CD14-positive monocyte (primary cell): ENCODE results near the gene CDH23. TPM values are rescaled to one million over a fixed set of nuclear protein-coding genes. Genes with fewer than 3 reads are reported as not detected.

Experiments
- DNase-seq, 3 donors: peaks; one replicate each; pipeline ENCODE4 v3.0.0-alpha.2; 2011 to 2022
- H2AFZ ChIP-seq: 2 replicates; pipeline ENCODE4 v1.6.0; 2012; ENCODE audit warnings: mild to moderate bottlenecking, low read depth, low read length, inconsistent platforms; ENCODE audit not compliant: insufficient read depth, poor library complexity, severe bottlenecking
- H3K27ac ChIP-seq, 2 donors: 1 replicate in 1 of 2; 2 replicates in 1 of 2; pipeline ENCODE4 v1.5.1; 2012 to 2013; ENCODE audit warnings: low read length in 2 of 2, control low read depth in 1 of 2, inconsistent platforms in 1 of 2, low read depth in 1 of 2, mild to moderate bottlenecking in 1 of 2
- H3K27me3 ChIP-seq, 2 donors: one replicate each; pipeline versions ENCODE4 v1.6.0 to v1.6.1; 2011 to 2013; ENCODE audit warnings: low read length in 2 of 2; ENCODE audit not compliant: control insufficient read depth in 2 of 2, insufficient read depth in 2 of 2
- H3K36me3 ChIP-seq, 2 donors: replicated peaks in 1 of 2; 1 replicate in 1 of 2; 2 replicates in 1 of 2; pipeline versions ENCODE4 v1.5.1 to v1.6.1; 2012 to 2013; ENCODE audit warnings: low read length in 2 of 2, control low read depth in 1 of 2, inconsistent platforms in 1 of 2, mild to moderate bottlenecking in 1 of 2; ENCODE audit not compliant: insufficient read depth in 2 of 2, control insufficient read depth in 1 of 2
- H3K4me1 ChIP-seq, 2 donors: 1 replicate in 1 of 2; 2 replicates in 1 of 2; pipeline versions ENCODE4 v1.5.1 to v1.6.1; 2012 to 2013; ENCODE audit warnings: low read length in 2 of 2, control low read depth in 1 of 2, inconsistent platforms in 1 of 2, mild to moderate bottlenecking in 1 of 2, moderate library complexity in 1 of 2; ENCODE audit not compliant: insufficient read depth in 2 of 2, control insufficient read depth in 1 of 2
- H3K4me2 ChIP-seq: replicated peaks from 2 replicates; pipeline ENCODE3; 2012; ENCODE audit warnings: low read length, moderate library complexity, mild to moderate bottlenecking; ENCODE audit not compliant: poor library complexity, severe bottlenecking; ENCODE audit errors: extremely low read depth
- H3K4me3 ChIP-seq, 3 experiments: fragments of 200-600 bp in 1 of 3; sonication (generic) in 1 of 3; replicated peaks in 1 of 3; 1 replicate in 2 of 3; 2 replicates in 1 of 3; pipeline ENCODE4 v1.5.1; 2011 to 2013; ENCODE audit warnings: low read length in 3 of 3, mild to moderate bottlenecking in 3 of 3, control low read depth in 2 of 3, low read depth in 2 of 3, inconsistent platforms in 1 of 3, moderate library complexity in 1 of 3
- H3K79me2 ChIP-seq: 2 replicates; pipeline ENCODE4 v1.6.0; 2012; ENCODE audit warnings: mild to moderate bottlenecking, control low read depth, inconsistent platforms, low read length, moderate library complexity; ENCODE audit not compliant: insufficient read depth
- H3K9ac ChIP-seq: 2 replicates; pipeline ENCODE4 v1.6.0; 2017; ENCODE audit warnings: low read length, mild to moderate bottlenecking; ENCODE audit not compliant: insufficient read depth, poor library complexity, severe bottlenecking
- H3K9me3 ChIP-seq, 2 donors: replicated peaks in 1 of 2; 1 replicate in 1 of 2; 2 replicates in 1 of 2; pipeline versions ENCODE4 v1.5.1 to v1.6.1; 2012 to 2013; ENCODE audit warnings: low read length in 2 of 2, control low read depth in 1 of 2; ENCODE audit not compliant: control insufficient read depth in 1 of 2, insufficient read depth in 1 of 2
- H4K20me1 ChIP-seq: 2 replicates; pipeline ENCODE4 v1.6.0; 2012; ENCODE audit warnings: mild to moderate bottlenecking, low read length, control low read depth, moderate library complexity; ENCODE audit not compliant: insufficient read depth
- H3K27ac Mint-ChIP-seq, 7 donors: one replicate each; pipeline ENCODE4 v1.8.0; 2020; ENCODE audit warnings: mild to moderate bottlenecking in 7 of 7, mixed read lengths in 7 of 7, moderate library complexity in 6 of 7, inconsistent platforms in 2 of 7
- H3K27me3 Mint-ChIP-seq, 3 donors: one replicate each; pipeline ENCODE4 v1.8.0; 2021 to 2022; ENCODE audit warnings: low read depth in 3 of 3, mild to moderate bottlenecking in 3 of 3, mixed read lengths in 3 of 3, moderate library complexity in 3 of 3, inconsistent platforms in 1 of 3
- H3K36me3 Mint-ChIP-seq, 2 donors: one replicate each; pipeline ENCODE4 v1.8.0; 2020; ENCODE audit warnings: mixed read lengths in 2 of 2, inconsistent platforms in 1 of 2, mild to moderate bottlenecking in 1 of 2
- H3K4me1 Mint-ChIP-seq: one replicate; pipeline ENCODE4 v1.8.0; 2020; ENCODE audit warnings: mild to moderate bottlenecking, mixed read lengths
- H3K4me3 Mint-ChIP-seq, 2 donors: one replicate each; pipeline ENCODE4 v1.8.0; 2020; ENCODE audit warnings: mild to moderate bottlenecking in 2 of 2, mixed read lengths in 2 of 2, moderate library complexity in 1 of 2
- H3K9me3 Mint-ChIP-seq, 7 donors: one replicate each; pipeline ENCODE4 v1.8.0; 2020 to 2022; ENCODE audit warnings: mixed read lengths in 7 of 7, mild to moderate bottlenecking in 6 of 7, moderate library complexity in 6 of 7, inconsistent platforms in 2 of 7
- CTCF ChIP-seq: fragments of 200-600 bp; IDR thresholded peaks from one replicate; pipeline ENCODE4 v1.8.0; 2022; ENCODE audit warnings: antibody characterized with exemption, mild to moderate bottlenecking
- WGBS: methylation state at CpG from one replicate; pipeline ENCODE4 v1.1.5; 2013; ENCODE audit warnings: missing lambda C conversion rate; ENCODE audit not compliant: insufficient coverage; 5-methylcytosine and 5-hydroxymethylcytosine counted together
- intact Hi-C, 2 donors: fragments of 100-400 bp; cut with micrococcal nuclease; formaldehyde crosslinking; loops; one replicate each; pipeline versions ENCODE4 v1.15.0 to v1.15.1; 2023
- polyA plus RNA-seq, 3 donors: library from polyadenylated mRNA; depleted of rRNA in 1 of 3; unstranded in 2 of 3; stranded (reverse) in 1 of 3; fragments of 300-500 nt in 2 of 3; fragments of >200 nt in 1 of 3; fragmentation: Illumina TruSeq in 2 of 3; gene quantifications; 1 replicate in 2 of 3; 2 replicates in 1 of 3; pipeline ENCODE4 v1.2.3, GENCODE V29; 2012 to 2021

The CDH23 gene
- polyA plus RNA-seq, 3 donors, result 8.2 to 36.2 (median 10.5) TPM

- WGBS, result no CpG with 5 or more reads among the region's 3 CpGs
- Histone ChIP-seq H2AFZ (no peak overlapping the region), H3K9me3 (no peaks in the 10 kb centered on the region), H3K4me2 (peak overlapping the region; percentile 58), H3K4me1 (peaks cover 100% of the 10 kb centered on the region in 2 donors), H4K20me1 (peaks cover 94% of the 10 kb centered on the region), H3K9ac (no peak overlapping the region), H3K27ac (peak overlapping the region; percentile 82 to 83), H3K4me3 (peak overlapping the region in 1 of 3 experiments; percentile 64), H3K79me2 (peaks cover 80% of the 10 kb centered on the region), H3K27me3 (no peaks in the 10 kb centered on the region), H3K36me3 (peaks cover 82 to 94% of the 10 kb centered on the region in 2 donors)
- peak overlapping the region; percentile 91 to 96 (median 95) for H3K27ac Mint-ChIP-seq
- no peak for TF ChIP-seq CTCF
- peak in 2 of 3 donors; percentile 69 to 76 for DNase-seq
- peaks cover 0 to 2% (median 0%) of the 10 kb centered on the region in 7 donors for H3K9me3 Mint-ChIP-seq
- peaks cover 81 to 93% of the 10 kb centered on the region in 2 donors for H3K36me3 Mint-ChIP-seq
- H3K4me3 Mint-ChIP-seq, result peak overlapping the region in 1 of 2 donors; percentile 44
- H3K27me3 Mint-ChIP-seq, result no peaks in the 10 kb centered on the region
- H3K4me1 Mint-ChIP-seq, result peaks cover 97% of the 10 kb centered on the region
- intact Hi-C loops, result loop anchor here in 1 of 2 donors (5.0 kb wide), 1 partner anchor 133 kb away; no protein-coding TSS in a partner anchor
Measured at GRCh38 chr10:71754562-71754961, 357.8 kb downstream of the CDH23 start.

- intact Hi-C loops, result no loop called here
- Histone ChIP-seq H3K27me3 (no peaks in the 10 kb centered on the region), H4K20me1 (peaks cover 90% of the 10 kb centered on the region), H3K9ac (no peak overlapping the region), H3K4me3 (peak overlapping the region in 1 of 3 experiments; percentile 64), H3K4me1 (peaks cover 94 to 96% of the 10 kb centered on the region in 2 donors), H3K9me3 (no peaks in the 10 kb centered on the region), H3K4me2 (peak overlapping the region; percentile 58), H3K79me2 (peaks cover 85% of the 10 kb centered on the region), H3K27ac (peak overlapping the region; percentile 70 to 83), H3K36me3 (peaks cover 76 to 88% of the 10 kb centered on the region in 2 donors), H2AFZ (no peak overlapping the region)
- peak overlapping the region; percentile 91 to 96 (median 95) for H3K27ac Mint-ChIP-seq
- no peak for DNase-seq
- H3K9me3 Mint-ChIP-seq, result peaks cover 0 to 2% (median 0%) of the 10 kb centered on the region in 7 donors
- 87% methylated on average over 14 of the region's 16 CpGs for WGBS
- peak overlapping the region in 1 of 2 donors; percentile 42 for H3K4me3 Mint-ChIP-seq
- TF ChIP-seq CTCF, result no peak
- H3K4me1 Mint-ChIP-seq, result peaks cover 92% of the 10 kb centered on the region
- H3K36me3 Mint-ChIP-seq, result peaks cover 77 to 89% of the 10 kb centered on the region in 2 donors
- no peaks in the 10 kb centered on the region for H3K27me3 Mint-ChIP-seq
Measured at GRCh38 chr10:71755179-71755879, 358.6 kb downstream of the CDH23 start.
